HG03565 (cell line): Measurements from ENCODE around the gene MMAB.

Source experiments
- ATAC-seq: cut with Tn5 transposase; IDR thresholded peaks from one replicate; pipeline ENCODE4 v1.9.1; 2021; ENCODE audit warnings: mild to moderate bottlenecking, moderate library complexity; ENCODE audit not compliant: unreplicated experiment

MMAB gene

DNA sequence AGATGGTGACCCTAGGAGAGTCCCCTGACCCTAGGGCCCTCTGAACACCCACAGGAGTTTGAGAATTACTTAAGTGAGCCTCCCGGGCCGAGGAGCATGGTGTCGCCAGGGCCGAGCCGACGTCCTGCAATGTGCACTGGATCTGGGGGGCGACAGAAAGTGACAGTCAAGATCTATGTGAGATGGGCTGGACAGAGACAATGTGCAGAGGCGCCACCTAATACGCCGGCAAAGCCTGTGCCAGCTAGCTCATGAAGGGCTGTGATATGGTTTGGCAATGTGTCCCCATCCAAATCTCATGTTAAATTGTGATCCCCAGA, 11.6 kb downstream of the MMAB start:
- ATAC-seq = no peak

DNA sequence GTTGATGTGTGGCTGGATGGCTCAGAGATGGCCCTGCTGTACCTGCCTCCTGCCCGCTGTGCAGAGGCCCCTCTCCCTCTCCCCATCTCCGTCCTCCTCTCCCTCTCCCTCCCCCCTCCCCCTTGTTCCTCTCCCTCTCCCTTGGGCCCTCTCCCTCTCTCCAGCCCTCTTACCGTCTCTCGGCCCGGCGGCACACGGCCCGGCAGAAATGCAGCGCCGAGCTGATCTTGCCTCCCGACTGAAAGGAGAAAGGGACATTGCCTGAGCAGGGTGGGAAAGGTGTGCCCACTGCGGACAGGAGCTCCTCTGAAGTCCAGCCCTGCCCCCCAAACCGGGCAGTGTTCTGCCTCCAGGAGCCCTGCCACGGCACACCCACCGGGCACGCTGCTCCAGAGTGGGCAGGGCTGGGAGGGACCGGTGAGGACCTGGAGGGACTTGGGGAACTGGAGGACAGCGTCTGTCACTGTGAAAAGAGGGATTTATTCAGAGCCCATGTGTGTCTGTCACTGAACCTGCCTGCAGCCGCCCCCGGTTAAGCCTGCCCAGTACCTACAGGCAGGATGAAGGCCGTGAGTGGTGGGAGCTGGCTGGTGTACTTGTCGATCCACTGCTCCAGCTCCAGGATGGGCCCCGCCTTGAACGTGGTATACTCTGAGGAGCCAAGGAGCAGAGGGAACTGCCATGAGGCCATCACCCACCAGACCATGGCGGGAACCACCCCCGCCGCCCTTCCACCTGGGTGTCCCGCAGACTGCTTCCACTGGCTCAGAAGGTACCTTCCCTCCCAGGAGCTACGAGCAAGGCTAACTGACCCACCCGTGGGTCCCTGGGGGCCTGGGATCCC, 12.2 kb downstream of the MMAB start:
- ATAC-seq = no peak

DNA sequence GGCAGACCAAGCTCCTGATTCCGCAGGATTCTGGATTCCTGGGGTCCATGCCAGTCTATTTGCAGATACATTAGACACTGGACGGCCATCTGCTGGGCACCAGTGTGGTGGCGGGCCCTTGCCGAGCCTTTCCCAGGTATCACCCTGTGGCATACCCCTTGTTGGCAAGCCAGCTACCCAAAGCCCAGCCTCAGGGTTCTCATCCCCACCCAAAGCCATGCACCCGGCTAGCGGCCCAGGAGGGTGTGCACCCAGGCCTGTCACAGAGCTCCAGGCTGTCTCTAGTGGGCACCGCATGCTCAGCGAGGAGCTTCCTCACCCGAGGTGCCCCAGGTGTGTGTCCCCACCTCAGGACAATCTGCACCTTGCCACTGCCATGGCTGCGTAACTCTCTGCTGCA, 13.7 kb downstream of the MMAB start:
- ATAC-seq = no peak

- no peak for ATAC-seq
These were observed 14.2 kb downstream of the MMAB start for GRCh38 chr12:109559200-109559505.

- no peak for ATAC-seq
These were observed 14.7 kb downstream of the MMAB start for GRCh38 chr12:109558374-109559199.

DNA sequence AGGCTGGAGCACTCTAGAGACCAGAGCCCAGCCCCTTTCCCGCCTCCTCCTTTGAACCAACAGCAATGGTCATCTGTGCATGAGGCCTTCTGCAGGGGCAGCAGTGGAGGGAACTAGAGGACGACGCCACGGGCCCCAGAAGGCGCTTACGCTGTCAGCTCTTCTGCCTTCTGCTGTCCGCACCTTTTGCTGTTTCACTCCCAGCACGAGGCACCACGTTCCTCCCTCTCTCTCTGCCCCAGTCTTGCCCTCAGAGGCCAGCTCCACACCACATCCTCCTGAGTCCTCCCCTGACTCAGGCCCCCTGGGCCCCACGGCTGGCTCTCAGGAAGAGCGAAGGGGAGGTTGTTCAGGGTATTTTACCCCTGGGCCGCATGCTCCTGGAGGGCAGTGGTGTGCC, 15.5 kb downstream of the MMAB start:
- ATAC-seq = no peak

GRCh38 chr12:109557200-109557599, 16.1 kb downstream of the MMAB start:
- no peak for ATAC-seq

DNA sequence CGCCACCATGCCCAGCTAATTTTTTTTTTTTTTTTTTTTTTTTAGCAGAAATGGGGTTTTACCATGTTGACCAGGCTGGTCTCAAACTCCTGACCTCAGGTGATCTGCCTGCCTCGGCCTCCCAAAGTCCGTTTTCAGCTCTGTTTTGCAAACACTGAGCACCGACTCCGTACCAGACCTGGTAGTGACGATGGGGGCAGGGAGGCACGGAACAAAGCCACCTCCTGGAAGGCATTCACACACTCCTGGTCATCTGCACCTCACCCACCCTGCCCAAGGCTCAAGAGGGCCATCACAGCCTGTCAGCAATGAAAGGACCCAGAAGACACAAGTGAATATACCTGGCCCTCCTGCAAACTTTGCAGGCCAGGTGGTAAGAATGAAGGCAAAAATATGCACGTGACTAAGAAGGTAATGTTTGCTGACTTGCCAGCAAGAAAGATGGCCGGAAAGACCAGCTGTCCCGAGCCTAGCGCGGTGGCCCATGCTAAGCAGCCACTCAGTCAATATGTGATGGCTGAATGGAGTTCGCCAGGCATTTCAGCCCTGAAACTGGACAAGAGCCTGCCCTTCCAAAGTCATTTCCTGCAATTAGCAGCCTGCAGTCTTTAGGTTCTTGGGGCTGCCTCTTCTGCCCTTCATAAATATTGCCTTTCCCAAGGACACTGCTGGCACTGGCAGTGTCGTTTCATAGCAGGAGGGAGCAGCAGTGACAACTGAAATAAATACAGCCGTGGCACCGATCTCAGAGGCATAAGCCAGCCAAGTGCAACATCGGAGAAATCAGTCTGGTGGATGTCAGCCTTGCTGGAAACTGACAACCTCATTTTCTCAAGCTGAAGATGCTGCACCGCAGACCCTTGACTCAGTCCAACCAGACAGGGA, 17.6 kb downstream of the MMAB start:
- no peak for ATAC-seq

GRCh38 chr12:109554761-109555160, 18.5 kb downstream of the MMAB start:
- ATAC-seq = no peak

- no peak for ATAC-seq
These were observed 19.3 kb downstream of the MMAB start for GRCh38 chr12:109553906-109554500.

GRCh38 chr12:109553483-109553882, 19.8 kb downstream of the MMAB start:
- ATAC-seq = no peak

DNA sequence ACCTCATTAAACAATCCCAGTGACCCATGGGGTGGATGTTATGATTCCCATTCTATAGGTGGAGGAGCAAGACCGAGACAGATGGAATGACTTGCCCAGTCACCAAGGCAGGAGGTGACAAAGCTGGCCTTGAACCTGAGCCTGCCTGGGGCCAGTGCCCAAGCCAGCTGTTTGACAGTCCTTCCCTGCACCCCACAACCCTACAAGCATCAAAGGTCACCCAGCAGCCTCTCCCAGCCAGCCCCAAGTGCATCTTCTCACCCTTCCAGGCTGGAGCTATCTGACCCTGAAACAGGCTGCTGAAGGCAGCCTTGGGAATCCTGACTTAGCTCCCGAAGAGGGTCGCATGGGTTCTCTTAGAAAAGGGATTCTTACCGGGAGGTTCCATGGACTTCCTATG, 20.3 kb downstream of the MMAB start:
- no peak for ATAC-seq

DNA sequence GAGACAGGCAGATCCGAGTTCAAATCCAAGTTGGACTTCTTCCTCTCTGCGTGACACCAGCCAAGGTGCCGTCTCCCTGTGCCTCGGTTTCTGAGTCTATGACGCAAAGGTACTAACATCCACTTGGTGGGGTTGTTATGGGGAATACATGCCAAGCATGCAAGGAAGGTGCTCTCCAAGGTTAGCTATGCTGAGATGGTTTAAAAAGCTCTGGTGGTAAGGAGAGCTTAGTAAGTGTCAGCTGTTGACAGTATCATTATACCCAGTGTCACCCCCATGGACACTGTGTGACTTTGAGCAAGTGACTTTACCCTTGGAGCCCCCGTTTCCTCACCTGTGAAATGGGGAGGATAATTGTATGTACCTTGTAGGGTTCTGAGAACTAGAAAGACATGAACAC, 22.2 kb downstream of the MMAB start:
- ATAC-seq = no peak

GRCh38 chr12:109550281-109550680, 23.0 kb downstream of the MMAB start:
- no peak for ATAC-seq

DNA sequence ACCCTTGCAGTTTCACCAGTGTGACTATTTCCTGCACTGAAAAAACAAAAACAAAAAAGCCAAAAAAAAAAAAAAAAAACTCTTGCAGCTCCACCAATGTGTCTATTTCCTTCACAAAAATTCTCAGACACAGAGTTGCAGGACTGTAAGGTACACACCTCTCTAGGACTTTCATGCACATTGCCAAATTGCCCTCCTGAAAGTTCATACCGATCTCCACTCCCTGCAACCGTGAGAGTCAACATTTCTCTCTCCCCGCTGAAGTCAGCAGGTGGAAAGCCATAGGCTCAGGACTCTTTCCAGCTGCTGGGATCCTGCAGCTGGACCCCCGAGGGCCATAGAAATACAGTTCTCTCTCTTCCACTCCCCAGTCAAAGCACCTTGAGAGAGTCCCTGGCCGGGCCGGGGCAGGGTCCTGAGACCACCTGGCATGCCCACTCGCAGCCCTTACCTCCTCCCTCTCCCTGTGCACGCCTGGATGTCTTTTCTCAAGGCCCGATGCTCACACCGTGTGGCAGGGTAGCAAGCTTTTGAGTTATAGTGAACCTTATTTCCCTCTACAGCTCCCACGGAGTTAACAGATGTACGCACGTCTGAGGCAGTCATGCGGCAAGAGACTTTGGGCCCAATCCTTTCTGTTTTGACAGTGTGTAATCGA, 23.6 kb downstream of the MMAB start:
- ATAC-seq = no peak

DNA sequence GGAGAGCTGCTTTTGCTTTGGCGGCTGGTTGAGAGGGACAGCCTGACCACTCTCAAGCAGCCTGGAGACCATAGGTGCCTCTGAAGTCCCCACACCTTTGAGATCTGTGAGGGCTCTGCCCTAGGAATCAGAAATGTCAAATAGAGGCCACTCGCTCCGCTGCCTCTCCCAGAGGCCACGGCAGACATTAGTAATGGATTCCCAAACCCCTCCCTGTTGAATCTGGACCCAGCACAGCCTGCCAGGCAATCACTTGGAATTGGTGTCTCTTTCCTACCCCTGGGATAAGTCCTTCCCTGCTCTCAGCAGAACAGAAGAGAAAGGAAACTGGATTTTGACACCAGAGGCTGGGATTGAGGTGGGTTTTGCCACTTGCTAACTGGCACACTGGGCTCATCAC, 25.0 kb downstream of the MMAB start:
- no peak for ATAC-seq

- no peak for ATAC-seq
These were observed 26.0 kb downstream of the MMAB start for GRCh38 chr12:109547286-109547685.

GRCh38 chr12:109545826-109546225, 27.5 kb downstream of the MMAB start:
- no peak for ATAC-seq

- ATAC-seq = no peak
These were observed 28.3 kb downstream of the MMAB start for GRCh38 chr12:109544955-109545531.

- no peak for ATAC-seq
These were observed 30.4 kb downstream of the MMAB start for GRCh38 chr12:109542876-109543275.
